HepG2 (cell line): ENCODE results near the gene SLA2. TPM values are rescaled to one million over a fixed set of nuclear protein-coding genes. Genes with fewer than 3 reads are reported as not detected.

Experiments
- AHDC1 ChIP-seq: sonication (generic); formaldehyde crosslinking; IDR thresholded peaks from 2 replicates; pipeline ENCODE4 v1.5.1; 2020; ENCODE audit warnings: mild to moderate bottlenecking, missing genetic modification reagents, borderline replicate concordance
- ASH2L ChIP-seq: fragments of 300-600, 200-600 bp; sonication (generic); IDR thresholded peaks from 2 replicates; pipeline ENCODE4 v1.7.0; 2017; ENCODE audit warnings: low read depth, mild to moderate bottlenecking, moderate library complexity, mixed read lengths, low read length; ENCODE audit not compliant: insufficient read length
- CENPT ChIP-seq: sonication (generic); formaldehyde crosslinking; IDR thresholded peaks from 2 replicates; pipeline ENCODE4 v1.8.0; 2022; ENCODE audit warnings: low read depth, mild to moderate bottlenecking, moderate library complexity, missing genetic modification reagents
- FIP1L1 ChIP-seq: fragments of 200-400 bp; formaldehyde crosslinking; IDR thresholded peaks from 2 replicates; pipeline ENCODE4 v1.6.1; 2018; ENCODE audit warnings: low read depth, mild to moderate bottlenecking, low read length, moderate library complexity, borderline replicate concordance; ENCODE audit not compliant: insufficient read depth
- HIC2 ChIP-seq: sonication (generic); formaldehyde crosslinking; IDR thresholded peaks from 2 replicates; pipeline ENCODE4 v1.9.0; 2022; ENCODE audit warnings: low read depth, missing genetic modification reagents
- HNRNPUL1 ChIP-seq: fragments of 200-400 bp; formaldehyde crosslinking; IDR thresholded peaks from 2 replicates; pipeline ENCODE4 v1.6.1; 2017; ENCODE audit warnings: low read depth, mild to moderate bottlenecking, low read length, moderate library complexity
- KAT7 ChIP-seq: IDR thresholded peaks from 2 replicates; pipeline ENCODE4 v1.6.1; 2018; ENCODE audit warnings: borderline replicate concordance, missing compliant biosample characterization
- PBX2 ChIP-seq: IDR thresholded peaks from 2 replicates; pipeline ENCODE4 v1.6.1; 2016; ENCODE audit warnings: control low read depth
- PHF21A ChIP-seq: sonication (generic); formaldehyde crosslinking; IDR thresholded peaks from 2 replicates; pipeline ENCODE4 v1.5.0; 2020; ENCODE audit warnings: mild to moderate bottlenecking, missing genetic modification reagents
- SALL1 ChIP-seq: sonication (generic); formaldehyde crosslinking; IDR thresholded peaks from 2 replicates; pipeline ENCODE4 v1.8.0; 2022; ENCODE audit warnings: mild to moderate bottlenecking, missing genetic modification reagents
- SAP130 ChIP-seq: IDR thresholded peaks from 2 replicates; pipeline ENCODE4 v1.6.1; 2016; ENCODE audit warnings: low read depth
- YY1 ChIP-seq: IDR thresholded peaks from 2 replicates; pipeline ENCODE4 v1.6.1; 2011; ENCODE audit warnings: low read length, low read depth, moderate library complexity, mild to moderate bottlenecking; ENCODE audit not compliant: insufficient read depth, insufficient replicate concordance
- ZNF431 ChIP-seq: sonication (generic); formaldehyde crosslinking; IDR thresholded peaks from 2 replicates; pipeline ENCODE4 v1.9.0; 2022; ENCODE audit warnings: missing genetic modification reagents, low read depth, mild to moderate bottlenecking, borderline replicate concordance
- ZNF687 ChIP-seq: sonication (generic); formaldehyde crosslinking; IDR thresholded peaks from 2 replicates; pipeline ENCODE4 v1.5.1; 2020; ENCODE audit warnings: mild to moderate bottlenecking, missing genetic modification reagents, moderate library complexity
- ZNF724P ChIP-seq: sonication (generic); formaldehyde crosslinking; IDR thresholded peaks from 2 replicates; pipeline ENCODE4 v1.8.0; 2022; ENCODE audit warnings: missing genetic modification reagents, borderline replicate concordance
- polyA plus RNA-seq, 8 experiments: library from polyadenylated mRNA; depleted of rRNA in 3 of 8; stranded (reverse) in 7 of 8; unstranded in 1 of 8; fragments of >200 nt; fragmentation: Illumina TruSeq in 4 of 8; extraction: Trizol in 4 of 8; gene quantifications; 2 replicates each; pipeline versions ENCODE4 v1.2.1 to v1.2.3, GENCODE V29; 2011 to 2016; ENCODE audit warnings: low read depth in 4 of 8, missing spikeins in 1 of 8, mixed read lengths in 1 of 8; ENCODE audit not compliant: insufficient read depth in 1 of 8
- total RNA-seq, 5 experiments: library from RNA; depleted of rRNA; stranded (reverse); fragments of >200 nt; fragmentation: Illumina TruSeq; extraction: Trizol; gene quantifications; 2 replicates each; pipeline ENCODE4 v1.2.3, GENCODE V29; 2016; ENCODE audit warnings: low read depth in 1 of 5

SLA2 gene
- total and polyA plus RNA-seq, 2 of the 13 experiments (the other 11 are each of a cell fraction or from before 2014, with no cell fraction given) = 1.6 to 3.6 TPM

GRCh38 chr20:36624068-36624943 lies 21.7 kb downstream of the SLA2 start (continued):
- no peak for TF ChIP-seq AHDC1
- TF ChIP-seq ZNF687 = peak; percentile 57
- TF ChIP-seq HIC2 (CRISPR knock-in tag) = peak; percentile 73; the same call in 1 of the 2 replicates
- no peak for TF ChIP-seq YY1
- no peak for TF ChIP-seq PBX2
- TF ChIP-seq PHF21A (CRISPR knock-in tag) = no peak
- no peak for TF ChIP-seq CENPT (CRISPR knock-in tag)
- no peak for TF ChIP-seq ZNF724P
- TF ChIP-seq SALL1 (CRISPR knock-in tag) = peak; percentile 10; the same call in 1 of the 2 replicates
- no peak for TF ChIP-seq HNRNPUL1
- TF ChIP-seq ZNF431 (CRISPR knock-in tag) = no peak
- TF ChIP-seq FIP1L1 = no peak
- TF ChIP-seq SAP130 (CRISPR knock-in tag) = peak; percentile 69
- TF ChIP-seq ASH2L = peak; percentile 24
- TF ChIP-seq KAT7 (CRISPR knock-in tag) = no peak
